GM12878 (cell line): ENCODE data around the gene SLC38A3. TPM values are rescaled to one million over a fixed set of nuclear protein-coding genes. Genes with fewer than 3 reads are reported as not detected.

Experiments used
- ATAC-seq: fragments of 200-7000 bp; cut with Tn5 transposase; 3 replicates; pipeline ENCODE4 v1.9.1; 2020; ENCODE audit warnings: mild to moderate bottlenecking, moderate library complexity
- BruUV-seq: library from RNA; stranded (reverse); fragments of 400-500 nt; replicated peaks from 2 replicates; lab custom pipeline; 2021; lab: Mats Ljungman, UMichigan
- CTCF ChIA-PET: fragments of 300-600 bp; sonication (Branson Sonifier 250); formaldehyde crosslinking; extraction: SDS; loops from one replicate; lab custom pipeline; 2021; ENCODE audit warnings: inconsistent platforms; lab: Yijun Ruan, JAX
- POLR2A ChIA-PET: fragments of 350-600 bp; formaldehyde crosslinking; extraction: SDS; loops from one replicate; lab custom pipeline; 2021; ENCODE audit warnings: inconsistent platforms; lab: Charles Lee
- RAD21 ChIA-PET: fragments of 300-600 bp; sonication (Branson Sonifier 250); formaldehyde crosslinking; loops from one replicate; lab custom pipeline; 2023; ENCODE audit warnings: antibody characterized with exemption; ENCODE audit not compliant: unreplicated experiment; lab: Charles Lee
- SMC1A ChIA-PET: fragments of 300-600 bp; sonication (Branson Sonifier 250); formaldehyde crosslinking; loops from one replicate; lab custom pipeline; 2023; ENCODE audit not compliant: unreplicated experiment, uncharacterized antibody; lab: Charles Lee
- DNase-seq: peaks from one replicate; pipeline ENCODE4 v3.0.0-alpha.2; 2011; ENCODE audit warnings: low read depth, low spot score
- FAIRE-seq: peaks from 3 replicates; lab custom pipeline; 2011; peaks lifted over from hg19 to GRCh38; lab: Jason Lieb, UNC
- H2AFZ ChIP-seq: 2 replicates; pipeline ENCODE4 v1.6.0; 2011; ENCODE audit warnings: low read depth, low read length, control low read depth; ENCODE audit not compliant: control insufficient read depth
- H3K27ac ChIP-seq: 2 replicates; pipeline ENCODE4 v1.5.1; 2011; ENCODE audit warnings: control low read depth; ENCODE audit not compliant: control insufficient read depth, insufficient read depth
- H3K27me3 ChIP-seq, 2 experiments: replicated peaks in 1 of 2; 2 replicates each; pipeline versions ENCODE4 v1.6.0 to v1.6.1; 2011; ENCODE audit warnings: low read length in 1 of 2; ENCODE audit not compliant: control insufficient read depth in 2 of 2, insufficient read depth in 2 of 2
- H3K36me3 ChIP-seq, 2 experiments: 2 replicates each; pipeline ENCODE4 v1.5.1; 2011; ENCODE audit warnings: low read length in 1 of 2; ENCODE audit not compliant: control insufficient read depth in 2 of 2, insufficient read depth in 2 of 2
- H3K4me1 ChIP-seq: 2 replicates; pipeline ENCODE4 v1.6.1; 2011; ENCODE audit warnings: mild to moderate bottlenecking, low read length, moderate library complexity, mixed read lengths; ENCODE audit not compliant: control insufficient read depth, insufficient read depth
- H3K4me2 ChIP-seq: 2 replicates; pipeline ENCODE4 v1.6.0; 2011; ENCODE audit warnings: control low read depth; ENCODE audit not compliant: control insufficient read depth, insufficient read depth
- H3K4me3 ChIP-seq: fragments of 200-600 bp; sonication (generic); 2 replicates; pipeline ENCODE4 v1.5.1; 2016
- H3K79me2 ChIP-seq: 2 replicates; pipeline ENCODE4 v1.6.0; 2011; ENCODE audit warnings: low read length; ENCODE audit not compliant: control insufficient read depth, insufficient read depth
- H3K9ac ChIP-seq: 2 replicates; pipeline ENCODE4 v1.8.0; 2011; ENCODE audit warnings: low read length, control low read depth, mixed read lengths; ENCODE audit not compliant: control insufficient read depth, insufficient read depth
- H3K9me3 ChIP-seq: replicated peaks from 3 replicates; pipeline ENCODE4 v1.5.1; 2011; ENCODE audit warnings: mild to moderate bottlenecking, low read length; ENCODE audit not compliant: control insufficient read depth, insufficient read depth
- H4K20me1 ChIP-seq: 2 replicates; pipeline ENCODE4 v1.6.0; 2011; ENCODE audit not compliant: control insufficient read depth, insufficient read depth
- ASH2L ChIP-seq: fragments of 300-600, 200-600 bp; sonication (generic); IDR thresholded peaks from 2 replicates; pipeline ENCODE4 v1.6.1; 2017; ENCODE audit warnings: low read depth, mild to moderate bottlenecking, borderline replicate concordance
- CREB1 ChIP-seq: IDR thresholded peaks from 2 replicates; pipeline ENCODE4 v1.6.1; 2012; ENCODE audit warnings: low read depth, mild to moderate bottlenecking, inconsistent platforms
- EGR1 ChIP-seq, 2 experiments: IDR thresholded peaks; 1 replicate in 1 of 2; 2 replicates in 1 of 2; pipeline ENCODE4 v1.6.1; 2011 to 2012; ENCODE audit warnings: low read depth in 2 of 2, low read length in 2 of 2, borderline replicate concordance in 1 of 2, mild to moderate bottlenecking in 1 of 2, moderate library complexity in 1 of 2
- HDAC2 ChIP-seq: fragments of 200-600 bp; sonication (generic); IDR thresholded peaks from 2 replicates; pipeline ENCODE4 v1.6.1; 2017
- NFYA ChIP-seq: IDR thresholded peaks from 2 replicates; pipeline ENCODE4 v1.6.1; 2011; ENCODE audit warnings: low read depth, mild to moderate bottlenecking, low read length, improper control_type of control experiment, borderline replicate concordance
- NFYB ChIP-seq: IDR thresholded peaks from 2 replicates; pipeline ENCODE4 v1.6.1; 2011; ENCODE audit warnings: low read depth, mild to moderate bottlenecking, low read length, improper control_type of control experiment, moderate library complexity; ENCODE audit not compliant: insufficient read depth
- NR2F1 ChIP-seq: fragments of 450-650 bp; conservative IDR thresholded peaks from 2 replicates; pipeline ENCODE4 v1.6.1; 2017; ENCODE audit warnings: mild to moderate bottlenecking
- NRF1 ChIP-seq: conservative IDR thresholded peaks from 2 replicates; pipeline ENCODE4 v1.6.1; 2011; ENCODE audit warnings: mild to moderate bottlenecking, low read depth, low read length, improper control_type of control experiment
- PAX8 ChIP-seq: fragments of 450-650 bp; IDR thresholded peaks from 2 replicates; pipeline ENCODE4 v1.6.1; 2017; ENCODE audit warnings: mild to moderate bottlenecking, moderate library complexity
- POLR2AphosphoS5 ChIP-seq: IDR thresholded peaks from 2 replicates; pipeline ENCODE4 v1.6.1; 2011; ENCODE audit warnings: mild to moderate bottlenecking, low read length, inconsistent platforms
- RELA ChIP-seq: fragments of 450-650 bp; IDR thresholded peaks from 2 replicates; pipeline ENCODE4 v1.8.0; 2014; ENCODE audit warnings: borderline replicate concordance; ENCODE audit not compliant: partially characterized antibody
- SMARCA5 ChIP-seq: fragments of 450-650 bp; IDR thresholded peaks from 2 replicates; pipeline ENCODE4 v1.6.1; 2017; ENCODE audit warnings: mild to moderate bottlenecking
- SREBF1 ChIP-seq: IDR thresholded peaks from 2 replicates; pipeline ENCODE4 v1.6.1; 2012; ENCODE audit warnings: mild to moderate bottlenecking, low read length
- TCF12 ChIP-seq: IDR thresholded peaks from 2 replicates; pipeline ENCODE4 v1.6.1; 2011; ENCODE audit warnings: low read depth, mild to moderate bottlenecking, low read length
- ZNF207 ChIP-seq: fragments of 450-650 bp; IDR thresholded peaks from 2 replicates; pipeline ENCODE4 v1.6.1; 2014; ENCODE audit warnings: antibody characterized with exemption, mild to moderate bottlenecking, borderline replicate concordance
- WGBS: methylation state at CpG from one replicate; pipeline ENCODE4 v1.1.6; 2016; ENCODE audit warnings: low lambda C conversion rate; ENCODE audit not compliant: insufficient replicate concordance, insufficient coverage; ENCODE audit errors: missing lambda C conversion rate; 5-methylcytosine and 5-hydroxymethylcytosine counted together
- in situ Hi-C: fragments of 300-500 bp; cut with MboI; formaldehyde crosslinking; loops from 9 replicates; pipeline ENCODE4 v1.14.3; 2018; ENCODE audit warnings: mixed read lengths
- intact Hi-C: fragments of 100-400 bp; cut with micrococcal nuclease; formaldehyde crosslinking; loops from one replicate; pipeline ENCODE4 v1.14.2; 2022; ENCODE audit not compliant: unreplicated experiment
- polyA plus RNA-seq, 11 experiments: library from polyadenylated mRNA; depleted of rRNA in 4 of 11; unstranded in 6 of 11; stranded (reverse) in 5 of 11; fragments of >200 nt; fragmentation: Nextera tagmentation in 4 of 11; fragmentation: Illumina TruSeq in 1 of 11; extraction: Ambion mirVana in 4 of 11; extraction: Trizol in 1 of 11; gene quantifications; 1 replicate in 1 of 11; 2 replicates in 10 of 11; pipeline versions ENCODE4 v1.2.1 to v1.2.3, GENCODE V29; 2011 to 2016; ENCODE audit warnings: inconsistent platforms in 2 of 11, missing spikeins in 2 of 11, low read depth in 1 of 11
- total RNA-seq, 4 experiments: library from RNA; depleted of rRNA in 3 of 4; stranded (reverse); fragments of >200 nt in 3 of 4; fragmentation: Illumina TruSeq in 1 of 4; extraction: Trizol in 1 of 4; gene quantifications; 2 replicates each; pipeline versions ENCODE4 v1.2.1 to v1.2.3, GENCODE V29; 2013 to 2021
- TF ChIP-seq, protein P1 (sequence below): fragments of 450-650 bp; IDR thresholded peaks from 2 replicates; pipeline ENCODE4 v1.6.1; 2016; ENCODE audit warnings: mild to moderate bottlenecking
- TF ChIP-seq, protein P2 (sequence below): IDR thresholded peaks from 2 replicates; pipeline ENCODE4 v1.6.1; 2011; ENCODE audit warnings: low read depth, mild to moderate bottlenecking, low read length, moderate library complexity, borderline replicate concordance; ENCODE audit errors: extremely low read depth
- TF ChIP-seq, protein P3 (sequence below): IDR thresholded peaks from 2 replicates; pipeline ENCODE4 v1.6.1; 2011; ENCODE audit warnings: borderline replicate concordance, low read depth, mild to moderate bottlenecking, moderate library complexity, low read length; ENCODE audit not compliant: insufficient read depth, poor library complexity, severe bottlenecking
- TF ChIP-seq, protein P4 (sequence below): fragments of 450-650 bp; IDR thresholded peaks from 2 replicates; pipeline ENCODE4 v1.6.1; 2017; ENCODE audit warnings: mild to moderate bottlenecking

SLC38A3 gene
- total and polyA plus RNA-seq, 10 of the 15 experiments (the other 5 are each of a cell fraction or from before 2014, with no cell fraction given) = 0.14 TPM; not detected in 9

DNA sequence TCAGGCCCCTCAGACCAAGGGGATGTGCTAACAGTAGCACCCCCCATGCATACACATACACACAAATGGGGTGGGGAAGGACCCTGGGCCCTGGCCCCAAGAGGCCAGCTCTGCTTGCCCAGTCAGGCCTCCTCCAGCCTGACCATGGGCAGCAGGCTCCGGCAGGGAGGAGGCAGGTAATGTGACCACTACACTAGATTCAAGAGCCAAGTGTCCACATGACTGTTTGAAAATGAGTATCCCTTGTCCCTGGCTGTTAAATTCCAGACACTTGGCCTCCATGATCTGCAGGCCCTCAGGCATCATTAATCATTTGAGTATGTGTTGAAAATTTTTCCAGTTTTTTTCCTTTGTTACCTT lies 17.1 kb downstream of the SLC38A3 start:
- Histone ChIP-seq H3K4me3 (no peak overlapping the region), H4K20me1 (no peaks in the 10 kb centered on the region), H3K4me2 (no peak overlapping the region), H3K36me3 (no peaks in the 10 kb centered on the region), H2AFZ (no peak overlapping the region), H3K9me3 (no peaks in the 10 kb centered on the region), H3K4me1 (peaks cover 11% of the 10 kb centered on the region), H3K27ac (no peak overlapping the region), H3K27me3 (no peaks in the 10 kb centered on the region; a peak in 2 of 4 replicates), H3K9ac (no peak overlapping the region), H3K79me2 (no peaks in the 10 kb centered on the region)
- DNase-seq = no peak
- FAIRE-seq = no peak
- in situ Hi-C loops (no loop called here), intact Hi-C loops (no loop called here)
- 82% methylated on average over 1 of the region's 1 CpG for WGBS
- POLR2A ChIA-PET = no interaction called here
- BruUV-seq = no TSS peak
- SMC1A ChIA-PET = interaction anchor here (1.0 to 1.1 kb wide), 2 partner anchors 14 to 23 kb away, joined by 3 to 4 read pairs; partner anchors contain the start of gene GNAI2
- no peak for ATAC-seq
- TF ChIP-seq CREB1 (no peak), NRF1 (no peak), ZNF207 (no peak), NR2F1 (no peak), EGR1 (IDR thresholded peaks at IDR 0.05; ENCODE audit: borderline replicate concordance in 1 of 2, low read depth in 2 of 2, low read length in 2 of 2) (no peak), HDAC2 (no peak), POLR2AphosphoS5 (no peak), RELA (no peak), SREBF1 (no peak), SMARCA5 (no peak), ASH2L (no peak), PAX8 (no peak), NFYB (no peak), TCF12 (no peak), NFYA (no peak)
- TF ChIP-seq, protein P1, sequence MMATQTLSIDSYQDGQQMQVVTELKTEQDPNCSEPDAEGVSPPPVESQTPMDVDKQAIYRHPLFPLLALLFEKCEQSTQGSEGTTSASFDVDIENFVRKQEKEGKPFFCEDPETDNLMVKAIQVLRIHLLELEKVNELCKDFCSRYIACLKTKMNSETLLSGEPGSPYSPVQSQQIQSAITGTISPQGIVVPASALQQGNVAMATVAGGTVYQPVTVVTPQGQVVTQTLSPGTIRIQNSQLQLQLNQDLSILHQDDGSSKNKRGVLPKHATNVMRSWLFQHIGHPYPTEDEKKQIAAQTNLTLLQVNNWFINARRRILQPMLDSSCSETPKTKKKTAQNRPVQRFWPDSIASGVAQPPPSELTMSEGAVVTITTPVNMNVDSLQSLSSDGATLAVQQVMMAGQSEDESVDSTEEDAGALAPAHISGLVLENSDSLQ = no peak
- TF ChIP-seq, protein P2, sequence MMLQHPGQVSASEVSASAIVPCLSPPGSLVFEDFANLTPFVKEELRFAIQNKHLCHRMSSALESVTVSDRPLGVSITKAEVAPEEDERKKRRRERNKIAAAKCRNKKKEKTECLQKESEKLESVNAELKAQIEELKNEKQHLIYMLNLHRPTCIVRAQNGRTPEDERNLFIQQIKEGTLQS = no peak
- TF ChIP-seq, protein P3, sequence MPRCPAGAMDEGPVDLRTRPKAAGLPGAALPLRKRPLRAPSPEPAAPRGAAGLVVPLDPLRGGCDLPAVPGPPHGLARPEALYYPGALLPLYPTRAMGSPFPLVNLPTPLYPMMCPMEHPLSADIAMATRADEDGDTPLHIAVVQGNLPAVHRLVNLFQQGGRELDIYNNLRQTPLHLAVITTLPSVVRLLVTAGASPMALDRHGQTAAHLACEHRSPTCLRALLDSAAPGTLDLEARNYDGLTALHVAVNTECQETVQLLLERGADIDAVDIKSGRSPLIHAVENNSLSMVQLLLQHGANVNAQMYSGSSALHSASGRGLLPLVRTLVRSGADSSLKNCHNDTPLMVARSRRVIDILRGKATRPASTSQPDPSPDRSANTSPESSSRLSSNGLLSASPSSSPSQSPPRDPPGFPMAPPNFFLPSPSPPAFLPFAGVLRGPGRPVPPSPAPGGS = no peak
- TF ChIP-seq, protein P4, sequence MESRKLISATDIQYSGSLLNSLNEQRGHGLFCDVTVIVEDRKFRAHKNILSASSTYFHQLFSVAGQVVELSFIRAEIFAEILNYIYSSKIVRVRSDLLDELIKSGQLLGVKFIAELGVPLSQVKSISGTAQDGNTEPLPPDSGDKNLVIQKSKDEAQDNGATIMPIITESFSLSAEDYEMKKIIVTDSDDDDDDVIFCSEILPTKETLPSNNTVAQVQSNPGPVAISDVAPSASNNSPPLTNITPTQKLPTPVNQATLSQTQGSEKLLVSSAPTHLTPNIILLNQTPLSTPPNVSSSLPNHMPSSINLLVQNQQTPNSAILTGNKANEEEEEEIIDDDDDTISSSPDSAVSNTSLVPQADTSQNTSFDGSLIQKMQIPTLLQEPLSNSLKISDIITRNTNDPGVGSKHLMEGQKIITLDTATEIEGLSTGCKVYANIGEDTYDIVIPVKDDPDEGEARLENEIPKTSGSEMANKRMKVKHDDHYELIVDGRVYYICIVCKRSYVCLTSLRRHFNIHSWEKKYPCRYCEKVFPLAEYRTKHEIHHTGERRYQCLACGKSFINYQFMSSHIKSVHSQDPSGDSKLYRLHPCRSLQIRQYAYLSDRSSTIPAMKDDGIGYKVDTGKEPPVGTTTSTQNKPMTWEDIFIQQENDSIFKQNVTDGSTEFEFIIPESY = no peak
- CTCF ChIA-PET = interaction anchor here (0.9 to 3.3 kb wide), 4 partner anchors 10 to 48 kb away, joined by 3 to 25 read pairs (median 4); no protein-coding TSS in a partner anchor
- RAD21 ChIA-PET = interaction anchor here (1.0 to 3.2 kb wide), 2 partner anchors 27 to 50 kb away, joined by 3 to 14 read pairs; no protein-coding TSS in a partner anchor
